HepG2 (cell line): ENCODE measurements around the gene PSENEN. TPM values are rescaled to one million over a fixed set of nuclear protein-coding genes. Genes with fewer than 3 reads are reported as not detected.

ENCODE experiments used
- AGO1 ChIP-seq: fragments of 200-400 bp; formaldehyde crosslinking; IDR thresholded peaks from 2 replicates; pipeline ENCODE4 v1.6.1; 2017; ENCODE audit warnings: mild to moderate bottlenecking, low read depth, low read length, moderate library complexity; ENCODE audit not compliant: poor library complexity, severe bottlenecking
- ATAD3A ChIP-seq: sonication (generic); formaldehyde crosslinking; IDR thresholded peaks from 2 replicates; pipeline ENCODE4 v1.4.0; 2020; ENCODE audit warnings: missing genetic modification reagents
- BORCS8-MEF2B ChIP-seq: sonication (generic); formaldehyde crosslinking; IDR thresholded peaks from 2 replicates; pipeline ENCODE4 v1.8.0; 2022; ENCODE audit warnings: mild to moderate bottlenecking, missing genetic modification reagents
- CEBPG ChIP-seq: IDR thresholded peaks from 2 replicates; pipeline ENCODE4 v1.6.1; 2016
- ELF1 ChIP-seq: sonication (generic); formaldehyde crosslinking; IDR thresholded peaks from 2 replicates; pipeline ENCODE4 v1.4.0; 2020; ENCODE audit warnings: missing genetic modification reagents
- FUBP1 ChIP-seq: sonication (generic); formaldehyde crosslinking; IDR thresholded peaks from 2 replicates; pipeline ENCODE4 v1.5.1; 2020; ENCODE audit warnings: missing genetic modification reagents, mild to moderate bottlenecking, borderline replicate concordance
- HNRNPLL ChIP-seq: fragments of 200-400 bp; formaldehyde crosslinking; IDR thresholded peaks from 2 replicates; pipeline ENCODE4 v1.6.1; 2017; ENCODE audit warnings: mild to moderate bottlenecking, low read depth, low read length; ENCODE audit not compliant: poor library complexity, severe bottlenecking
- KAT8 ChIP-seq: IDR thresholded peaks from 2 replicates; pipeline ENCODE4 v1.6.1; 2016; ENCODE audit warnings: missing genetic modification reagents, missing compliant biosample characterization
- KLF16 ChIP-seq, 2 experiments: sonication (generic) in 1 of 2; formaldehyde crosslinking in 1 of 2; IDR thresholded peaks; 2 replicates each; pipeline versions ENCODE4 v1.6.1 to v1.8.0; 2016 to 2023; ENCODE audit warnings: missing genetic modification reagents in 2 of 2, missing compliant biosample characterization in 1 of 2
- MLLT10 ChIP-seq: sonication (generic); formaldehyde crosslinking; IDR thresholded peaks from 2 replicates; pipeline ENCODE4 v1.4.0; 2020; ENCODE audit warnings: missing genetic modification reagents
- SKIL ChIP-seq: sonication (generic); formaldehyde crosslinking; IDR thresholded peaks from 2 replicates; pipeline ENCODE4 v1.8.0; 2022; ENCODE audit warnings: missing genetic modification reagents, mild to moderate bottlenecking, moderate library complexity, borderline replicate concordance
- ZBTB7A ChIP-seq: sonication (generic); formaldehyde crosslinking; IDR thresholded peaks from 2 replicates; pipeline ENCODE4 v1.8.0; 2022; ENCODE audit warnings: mild to moderate bottlenecking, missing genetic modification reagents
- ZFAT ChIP-seq: sonication (generic); formaldehyde crosslinking; conservative IDR thresholded peaks from 2 replicates; pipeline ENCODE4 v1.8.1; 2023; ENCODE audit warnings: missing genetic modification reagents, inconsistent platforms
- ZFP37 ChIP-seq: sonication (generic); formaldehyde crosslinking; IDR thresholded peaks from 2 replicates; pipeline ENCODE4 v1.4.0; 2020; ENCODE audit warnings: missing genetic modification reagents, borderline replicate concordance
- ZGPAT ChIP-seq: IDR thresholded peaks from 2 replicates; pipeline ENCODE4 v1.6.1; 2016; ENCODE audit warnings: mild to moderate bottlenecking
- ZKSCAN8 ChIP-seq: IDR thresholded peaks from 2 replicates; pipeline ENCODE4 v1.6.1; 2016; ENCODE audit warnings: borderline replicate concordance, missing genetic modification reagents, missing compliant biosample characterization
- ZNF546 ChIP-seq: sonication (generic); formaldehyde crosslinking; conservative IDR thresholded peaks from 2 replicates; pipeline ENCODE4 v1.8.1; 2023; ENCODE audit warnings: mild to moderate bottlenecking, missing genetic modification reagents
- ZNF607 ChIP-seq: sonication (generic); formaldehyde crosslinking; IDR thresholded peaks from 2 replicates; pipeline ENCODE4 v1.5.1; 2020; ENCODE audit warnings: missing genetic modification reagents, mild to moderate bottlenecking, borderline replicate concordance
- ZNF891 ChIP-seq: sonication (generic); formaldehyde crosslinking; IDR thresholded peaks from 2 replicates; pipeline ENCODE4 v1.5.0; 2020; ENCODE audit warnings: mild to moderate bottlenecking, missing genetic modification reagents
- ZSCAN12 ChIP-seq: sonication (generic); formaldehyde crosslinking; IDR thresholded peaks from 2 replicates; pipeline ENCODE4 v1.9.0; 2021; ENCODE audit warnings: mild to moderate bottlenecking, missing genetic modification reagents
- ZSCAN21 ChIP-seq: sonication (generic); formaldehyde crosslinking; IDR thresholded peaks from 2 replicates; pipeline ENCODE4 v1.8.0; 2022; ENCODE audit warnings: mild to moderate bottlenecking, missing genetic modification reagents, moderate library complexity, borderline replicate concordance
- polyA plus RNA-seq, 8 experiments: library from polyadenylated mRNA; depleted of rRNA in 3 of 8; stranded (reverse) in 7 of 8; unstranded in 1 of 8; fragments of >200 nt; fragmentation: Illumina TruSeq in 4 of 8; extraction: Trizol in 4 of 8; gene quantifications; 2 replicates each; pipeline versions ENCODE4 v1.2.1 to v1.2.3, GENCODE V29; 2011 to 2016; ENCODE audit warnings: low read depth in 4 of 8, missing spikeins in 1 of 8, mixed read lengths in 1 of 8; ENCODE audit not compliant: insufficient read depth in 1 of 8
- total RNA-seq, 5 experiments: library from RNA; depleted of rRNA; stranded (reverse); fragments of >200 nt; fragmentation: Illumina TruSeq; extraction: Trizol; gene quantifications; 2 replicates each; pipeline ENCODE4 v1.2.3, GENCODE V29; 2016; ENCODE audit warnings: low read depth in 1 of 5
- TF ChIP-seq, protein P1 (sequence below): IDR thresholded peaks from 2 replicates; pipeline ENCODE4 v1.6.1; 2016

The PSENEN gene
- total and polyA plus RNA-seq, 2 of the 13 experiments (the other 11 are each of a cell fraction or from before 2014, with no cell fraction given): 16.9 to 34.2 TPM

GRCh38 chr19:35748106-35749020 is 2.9 kb downstream of the PSENEN start, which contains the start of gene LIN37 (continued):
- no peak for TF ChIP-seq SKIL (CRISPR knock-in tag)
- TF ChIP-seq KAT8 (CRISPR knock-in tag): peak; percentile 92
- TF ChIP-seq ZNF607: no peak
- TF ChIP-seq ZGPAT (CRISPR knock-in tag): peak; percentile 77
- TF ChIP-seq ZNF891 (CRISPR knock-in tag): no peak; the same call in 1 of the 2 replicates
- peak; percentile 74 for TF ChIP-seq BORCS8-MEF2B (CRISPR knock-in tag)
- TF ChIP-seq KLF16 (CRISPR knock-in tag; IDR thresholded peaks at IDR 0.05): peak in 1 of 2 experiments; percentile 77; a peak in 2 of 4 replicates
- TF ChIP-seq ZSCAN21: no peak
- TF ChIP-seq ZFAT: no peak
- TF ChIP-seq MLLT10 (CRISPR knock-in tag): no peak
- no peak for TF ChIP-seq ZSCAN12
- TF ChIP-seq ZFP37 (CRISPR knock-in tag): no peak
- TF ChIP-seq CEBPG: peak; percentile 97
- TF ChIP-seq, protein P1, sequence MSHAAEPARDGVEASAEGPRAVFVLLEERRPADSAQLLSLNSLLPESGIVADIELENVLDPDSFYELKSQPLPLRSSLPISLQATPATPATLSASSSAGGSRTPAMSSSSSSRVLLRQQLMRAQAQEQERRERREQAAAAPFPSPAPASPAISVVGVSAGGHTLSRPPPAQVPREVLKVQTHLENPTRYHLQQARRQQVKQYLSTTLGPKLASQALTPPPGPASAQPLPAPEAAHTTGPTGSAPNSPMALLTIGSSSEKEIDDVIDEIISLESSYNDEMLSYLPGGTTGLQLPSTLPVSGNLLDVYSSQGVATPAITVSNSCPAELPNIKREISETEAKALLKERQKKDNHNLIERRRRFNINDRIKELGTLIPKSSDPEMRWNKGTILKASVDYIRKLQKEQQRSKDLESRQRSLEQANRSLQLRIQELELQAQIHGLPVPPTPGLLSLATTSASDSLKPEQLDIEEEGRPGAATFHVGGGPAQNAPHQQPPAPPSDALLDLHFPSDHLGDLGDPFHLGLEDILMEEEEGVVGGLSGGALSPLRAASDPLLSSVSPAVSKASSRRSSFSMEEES: peak; percentile 38; the same call in 1 of the 2 replicates
- TF ChIP-seq FUBP1 (CRISPR knock-in tag): no peak
- peak; percentile 99 for TF ChIP-seq ELF1 (CRISPR knock-in tag)
- no peak for TF ChIP-seq HNRNPLL
- no peak for TF ChIP-seq AGO1
- peak; percentile 57; the same call in 1 of the 2 replicates for TF ChIP-seq ZBTB7A (CRISPR knock-in tag)
- TF ChIP-seq ATAD3A (CRISPR knock-in tag): no peak
- peak; percentile 56; the same call in 1 of the 2 replicates for TF ChIP-seq ZNF546 (CRISPR knock-in tag)
- no peak for TF ChIP-seq ZKSCAN8 (CRISPR knock-in tag)
